T-helper 2 cell treated with Interferon-gamma antibody and Interleukin-4, amounts not matched to agents 100 ng/mL and 5 ng/mL, for 36 hours (primary cell): ENCODE results near the gene CDK19. TPM values are rescaled to one million over a fixed set of nuclear protein-coding genes. Genes with fewer than 3 reads are reported as not detected.
"Not testable (repeated sequence)": the region's sequence is repeated elsewhere in the genome, so short reads cannot be mapped to it uniquely, and the experiment has no call there.

ENCODE experiments used
- intact Hi-C: fragments of 100-400 bp; cut with micrococcal nuclease; formaldehyde crosslinking; loops from one replicate; pipeline ENCODE4 v1.15.1; 2023
- total RNA-seq: library from RNA; stranded (reverse); gene quantifications from 2 replicates; pipeline ENCODE4 v1.2.3, GENCODE V29; 2022

CDK19 gene
- total RNA-seq, 1 donor from 2014 or later = 23.8 TPM

GRCh38 chr6:110761371-110761770 lies 53.9 kb downstream of the CDK19 start:
- intact Hi-C loops = no loop called here

- intact Hi-C loops = no loop called here
These were observed 54.7 kb downstream of the CDK19 start for GRCh38 chr6:110760589-110760988.

- intact Hi-C loops = not testable (repeated sequence)
These were observed 55.2 kb downstream of the CDK19 start for GRCh38 chr6:110760098-110760497.

GRCh38 chr6:110757926-110758325 lies 57.3 kb downstream of the CDK19 start:
- intact Hi-C loops = no loop called here

GRCh38 chr6:110756817-110757216 lies 58.5 kb downstream of the CDK19 start:
- intact Hi-C loops = no loop called here

GRCh38 chr6:110755411-110755834 lies 59.8 kb downstream of the CDK19 start:
- intact Hi-C loops = no loop called here

GRCh38 chr6:110753936-110754668 lies 61.2 kb downstream of the CDK19 start:
- intact Hi-C loops = not testable (repeated sequence)

- intact Hi-C loops = no loop called here
These were observed 66.8 kb downstream of the CDK19 start for GRCh38 chr6:110748453-110748852.

- intact Hi-C loops = no loop called here
These were observed 68.6 kb downstream of the CDK19 start for GRCh38 chr6:110746680-110747079.

GRCh38 chr6:110744991-110745390 lies 70.3 kb downstream of the CDK19 start:
- intact Hi-C loops = no loop called here

- intact Hi-C loops = not testable (repeated sequence)
These were observed 72.7 kb downstream of the CDK19 start for GRCh38 chr6:110742552-110742951.

- intact Hi-C loops = no loop called here
These were observed 73.8 kb downstream of the CDK19 start for GRCh38 chr6:110741517-110741916.

GRCh38 chr6:110738899-110739365 lies 76.3 kb downstream of the CDK19 start:
- intact Hi-C loops = no loop called here

GRCh38 chr6:110735666-110736065 lies 79.6 kb downstream of the CDK19 start:
- intact Hi-C loops = no loop called here

- intact Hi-C loops = no loop called here
These were observed 83.4 kb downstream of the CDK19 start for GRCh38 chr6:110731898-110732297.

GRCh38 chr6:110731196-110731595 lies 84.1 kb downstream of the CDK19 start:
- intact Hi-C loops = no loop called here

- intact Hi-C loops = no loop called here
These were observed 86.8 kb downstream of the CDK19 start for GRCh38 chr6:110728501-110728900.

- intact Hi-C loops = no loop called here
These were observed 92.3 kb downstream of the CDK19 start for GRCh38 chr6:110723017-110723416.

- intact Hi-C loops = no loop called here
These were observed 95.2 kb downstream of the CDK19 start for GRCh38 chr6:110720066-110720465.

GRCh38 chr6:110719601-110720000 lies 95.7 kb downstream of the CDK19 start:
- intact Hi-C loops = not testable (repeated sequence)

- intact Hi-C loops = no loop called here
These were observed 101.1 kb downstream of the CDK19 start for GRCh38 chr6:110714143-110714542.

- intact Hi-C loops = no loop called here
These were observed 103.0 kb downstream of the CDK19 start for GRCh38 chr6:110712238-110712637.

GRCh38 chr6:110710115-110710514 lies 105.2 kb downstream of the CDK19 start:
- intact Hi-C loops = no loop called here
